Measurements from ENCODE around the gene TRIP10.

- TF ChIP-seq CTCF (IDR thresholded peaks at IDR 0.05) (no peak), EZH2 (IDR thresholded peaks at IDR 0.05) (no peak)
Measured at GRCh38 chr19:6720369-6721137, 18.9 kb upstream of the TRIP10 start, which contains the start of gene C3.
